OCI-LY7 (cell line): ENCODE measurements around the gene NGEF. TPM values are rescaled to one million over a fixed set of nuclear protein-coding genes. Genes with fewer than 3 reads are reported as not detected.

ENCODE experiments used
- BruUV-seq: library from RNA; stranded (reverse); fragments of 400-500 nt; replicated peaks from 2 replicates; lab custom pipeline; 2021; lab: Mats Ljungman, UMichigan
- CTCF ChIA-PET: fragments of 300-600 bp; sonication (Branson Sonifier 250); formaldehyde crosslinking; loops from one replicate; lab custom pipeline; 2022; ENCODE audit warnings: antibody characterized with exemption; ENCODE audit not compliant: unreplicated experiment; lab: Charles Lee
- POLR2A ChIA-PET: fragments of 300-600 bp; sonication (Branson Sonifier 250); formaldehyde crosslinking; loops from one replicate; lab custom pipeline; 2022; ENCODE audit warnings: antibody characterized with exemption; lab: Charles Lee
- DNase-seq: peaks from one replicate; pipeline ENCODE4 v3.0.0-alpha.2; 2015; ENCODE audit warnings: low spot score
- H2AFZ ChIP-seq: fragments of 200-600 bp; sonication (generic), shearing (Covaris generic); 2 replicates; pipeline ENCODE4 v1.6.1; 2014; ENCODE audit warnings: mild to moderate bottlenecking, antibody characterized with exemption, low read length, moderate library complexity
- H3K27ac ChIP-seq: fragments of 200-600 bp; sonication (generic); 2 replicates; pipeline ENCODE4 v1.5.1; 2014; ENCODE audit warnings: mixed run types, low read depth, mild to moderate bottlenecking, moderate library complexity, low read length, inconsistent platforms; ENCODE audit not compliant: poor library complexity, severe bottlenecking
- H3K36me3 ChIP-seq: fragments of 200-600 bp; sonication (generic); 2 replicates; pipeline ENCODE4 v1.6.1; 2014; ENCODE audit warnings: mild to moderate bottlenecking, antibody characterized with exemption, low read length, moderate library complexity, mixed read lengths; ENCODE audit not compliant: insufficient read depth
- H3K4me1 ChIP-seq: fragments of 200-600 bp; sonication (generic); 2 replicates; pipeline ENCODE4 v1.5.1; 2014; ENCODE audit warnings: mild to moderate bottlenecking, low read length; ENCODE audit not compliant: insufficient read depth, poor library complexity, severe bottlenecking
- H3K4me2 ChIP-seq: fragments of 200-600 bp; sonication (generic); 2 replicates; pipeline ENCODE4 v1.6.1; 2014; ENCODE audit warnings: mild to moderate bottlenecking, low read length
- H3K4me3 ChIP-seq: fragments of 200-600 bp; sonication (generic); 2 replicates; pipeline ENCODE4 v1.5.1; 2014; ENCODE audit warnings: mild to moderate bottlenecking, low read depth, low read length; ENCODE audit not compliant: poor library complexity, severe bottlenecking
- H3K79me2 ChIP-seq: fragments of 200-600 bp; sonication (generic); 2 replicates; pipeline ENCODE4 v1.6.1; 2016; ENCODE audit warnings: low read depth, mild to moderate bottlenecking, low read length, moderate library complexity, mixed read lengths; ENCODE audit not compliant: insufficient read depth
- H3K9me2 ChIP-seq: fragments of 200-600 bp; sonication (generic); 2 replicates; pipeline ENCODE4 v1.6.1; 2016; ENCODE audit warnings: mild to moderate bottlenecking, low read length, mixed read lengths; ENCODE audit not compliant: insufficient read depth
- H3K9me3 ChIP-seq: fragments of 200-600 bp; sonication (generic); 2 replicates; pipeline ENCODE4 v1.6.1; 2014; ENCODE audit warnings: mild to moderate bottlenecking, mixed run types, low read length, mixed read lengths
- H4K20me1 ChIP-seq: fragments of 200-600 bp; sonication (generic); 2 replicates; pipeline ENCODE4 v1.6.1; 2014; ENCODE audit warnings: mild to moderate bottlenecking, antibody characterized with exemption, low read length, moderate library complexity, mixed read lengths; ENCODE audit not compliant: insufficient read depth
- EZH2phosphoT487 ChIP-seq: fragments of 200-600 bp; sonication (generic); IDR thresholded peaks from 2 replicates; pipeline ENCODE4 v1.6.1; 2018; ENCODE audit warnings: low read depth, borderline replicate concordance, mild to moderate bottlenecking, mixed run types, antibody characterized with exemption, low read length, moderate library complexity, mixed read lengths
- intact Hi-C: fragments of 100-400 bp; cut with micrococcal nuclease; formaldehyde crosslinking; loops from one replicate; pipeline ENCODE4 v1.10.0; 2022; ENCODE audit not compliant: unreplicated experiment
- total RNA-seq, 2 experiments: library from RNA; depleted of rRNA in 1 of 2; stranded (reverse); fragments of >200 nt in 1 of 2; shearing (Covaris generic) in 1 of 2; gene quantifications; 2 replicates each; pipeline ENCODE4 v1.2.3, GENCODE V29; 2014 to 2022
- TF ChIP-seq, protein P1 (sequence below): fragments of 200-600 bp; sonication (generic); conservative IDR thresholded peaks from 2 replicates; pipeline ENCODE4 v1.5.1; 2014; ENCODE audit warnings: mild to moderate bottlenecking, antibody characterized with exemption, low read length, moderate library complexity, mixed read lengths

Gene NGEF
- total RNA-seq, 2 experiments from 2014 or later, result 0.82 TPM; not detected in 1

DNA sequence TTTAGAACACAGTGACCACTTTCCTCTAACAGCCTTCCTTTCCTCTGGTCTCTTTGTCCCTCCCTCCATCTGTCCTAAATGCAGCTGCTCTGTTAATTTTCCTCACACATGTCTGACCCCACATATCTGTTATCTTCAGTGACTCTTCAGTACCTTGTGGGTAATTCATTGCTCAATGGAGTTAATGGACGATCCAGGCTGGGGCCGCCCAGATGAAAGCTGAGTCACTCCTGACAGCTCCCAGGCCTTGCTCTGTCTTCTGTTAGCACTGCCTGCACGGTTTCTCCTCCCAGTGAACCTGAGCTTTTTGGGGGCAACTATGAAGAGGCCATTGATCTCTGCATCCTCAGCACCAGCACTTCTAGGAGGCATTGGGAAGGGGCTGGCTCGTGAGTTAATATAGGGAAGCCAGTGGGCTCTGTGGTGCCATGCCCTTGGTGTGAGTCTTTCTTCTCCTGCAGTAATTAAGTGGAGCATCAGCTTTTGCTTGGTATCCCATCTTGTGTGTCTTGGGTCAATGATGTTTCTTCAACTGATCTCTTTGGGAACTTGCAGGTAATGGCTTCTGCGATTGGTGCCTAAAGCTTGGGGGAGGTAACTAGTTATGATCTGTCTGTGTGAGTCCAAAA, 75.7 kb downstream of the NGEF start:
- CTCF ChIA-PET, result interaction anchor here (0.5 kb wide), 1 partner anchor 23 kb away, joined by 4 read pairs; no protein-coding TSS in a partner anchor
- H2AFZ ChIP-seq, result no peak overlapping the region
- TF ChIP-seq, protein P1, sequence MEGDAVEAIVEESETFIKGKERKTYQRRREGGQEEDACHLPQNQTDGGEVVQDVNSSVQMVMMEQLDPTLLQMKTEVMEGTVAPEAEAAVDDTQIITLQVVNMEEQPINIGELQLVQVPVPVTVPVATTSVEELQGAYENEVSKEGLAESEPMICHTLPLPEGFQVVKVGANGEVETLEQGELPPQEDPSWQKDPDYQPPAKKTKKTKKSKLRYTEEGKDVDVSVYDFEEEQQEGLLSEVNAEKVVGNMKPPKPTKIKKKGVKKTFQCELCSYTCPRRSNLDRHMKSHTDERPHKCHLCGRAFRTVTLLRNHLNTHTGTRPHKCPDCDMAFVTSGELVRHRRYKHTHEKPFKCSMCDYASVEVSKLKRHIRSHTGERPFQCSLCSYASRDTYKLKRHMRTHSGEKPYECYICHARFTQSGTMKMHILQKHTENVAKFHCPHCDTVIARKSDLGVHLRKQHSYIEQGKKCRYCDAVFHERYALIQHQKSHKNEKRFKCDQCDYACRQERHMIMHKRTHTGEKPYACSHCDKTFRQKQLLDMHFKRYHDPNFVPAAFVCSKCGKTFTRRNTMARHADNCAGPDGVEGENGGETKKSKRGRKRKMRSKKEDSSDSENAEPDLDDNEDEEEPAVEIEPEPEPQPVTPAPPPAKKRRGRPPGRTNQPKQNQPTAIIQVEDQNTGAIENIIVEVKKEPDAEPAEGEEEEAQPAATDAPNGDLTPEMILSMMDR, result no peak
- no peak for TF ChIP-seq EZH2phosphoT487

DNA sequence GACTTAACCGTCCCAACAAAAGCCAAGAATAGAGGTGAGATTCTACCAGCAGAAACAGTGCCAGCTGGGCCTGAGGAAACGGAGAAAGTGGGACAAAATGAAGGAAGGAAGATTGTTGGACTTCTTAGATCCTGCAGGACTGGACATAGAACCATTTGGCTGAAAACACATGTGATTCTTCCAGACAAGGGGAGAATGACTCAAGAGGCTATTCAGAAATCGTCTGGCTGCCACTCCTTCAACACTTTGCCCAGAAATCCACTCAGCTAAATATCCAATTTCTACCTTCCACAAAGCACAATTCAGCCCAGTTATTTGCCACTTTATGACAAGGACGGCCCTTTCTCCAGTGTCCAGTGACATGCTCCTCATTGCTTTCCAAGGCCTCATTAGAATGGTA, 81.4 kb downstream of the NGEF start:
- no peak for DNase-seq
- Histone ChIP-seq H3K9me2 (no peaks in the 10 kb centered on the region), H3K4me1 (no peaks in the 10 kb centered on the region), H3K27ac (no peak overlapping the region), H3K36me3 (no peaks in the 10 kb centered on the region), H3K4me2 (no peak overlapping the region), H3K4me3 (no peak overlapping the region), H3K9me3 (no peaks in the 10 kb centered on the region), H3K79me2 (no peaks in the 10 kb centered on the region), H2AFZ (no peak overlapping the region), H4K20me1 (no peaks in the 10 kb centered on the region)
- no TSS peak for BruUV-seq
- intact Hi-C loops, result loop anchor here (10.0 kb wide), 1 partner anchor 63 kb away; no protein-coding TSS in a partner anchor
- TF ChIP-seq EZH2phosphoT487, result no peak
- TF ChIP-seq, protein P1, result no peak
- CTCF ChIA-PET, result no interaction called here
- POLR2A ChIA-PET, result interaction anchor here (0.6 to 0.7 kb wide), 2 partner anchors 26 to 338 kb away, joined by 3 to 5 read pairs; no protein-coding TSS in a partner anchor

More for the DNA sequence above, 75.7 kb downstream of the NGEF start:
- Histone ChIP-seq H3K27ac (no peak overlapping the region), H3K4me2 (no peak overlapping the region), H3K4me3 (no peak overlapping the region), H4K20me1 (no peaks in the 10 kb centered on the region), H3K36me3 (no peaks in the 10 kb centered on the region), H3K79me2 (no peaks in the 10 kb centered on the region), H3K4me1 (no peaks in the 10 kb centered on the region), H3K9me3 (no peaks in the 10 kb centered on the region), H3K9me2 (no peaks in the 10 kb centered on the region)
- BruUV-seq, result no TSS peak
- DNase-seq, result no peak
- intact Hi-C loops, result loop anchor here (5.0 to 10.0 kb wide), 2 partner anchors 57 to 790 kb away; partner anchors contain the start of gene UGT1A3
- POLR2A ChIA-PET, result no interaction called here

DNA sequence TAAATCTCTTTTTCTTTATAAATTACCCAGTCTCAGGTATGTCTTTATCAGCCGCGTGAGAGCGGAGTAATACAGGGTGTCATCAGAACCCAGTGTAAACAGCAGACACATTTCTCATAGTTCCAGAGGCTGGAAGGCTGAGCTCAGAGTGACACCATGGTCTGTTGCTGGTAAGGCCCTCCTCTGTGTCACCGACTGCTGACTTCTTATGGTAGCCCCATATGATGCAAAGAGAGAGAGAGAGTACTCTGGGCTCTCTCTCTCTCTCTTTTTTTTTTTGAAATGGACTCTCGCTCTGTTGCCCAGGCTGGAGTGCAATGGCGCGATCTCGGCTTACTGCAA, 83.0 kb downstream of the NGEF start:
- Histone ChIP-seq H3K36me3 (no peaks in the 10 kb centered on the region), H4K20me1 (no peaks in the 10 kb centered on the region), H3K9me2 (no peaks in the 10 kb centered on the region), H3K27ac (no peak overlapping the region), H2AFZ (no peak overlapping the region), H3K4me1 (no peaks in the 10 kb centered on the region), H3K4me2 (no peak overlapping the region), H3K4me3 (no peak overlapping the region), H3K79me2 (no peaks in the 10 kb centered on the region), H3K9me3 (no peaks in the 10 kb centered on the region)
- POLR2A ChIA-PET, result no interaction called here
- no TSS peak for BruUV-seq
- intact Hi-C loops, result loop anchor here (10.0 kb wide), 1 partner anchor 65 kb away; no protein-coding TSS in a partner anchor
- CTCF ChIA-PET, result no interaction called here
- DNase-seq, result no peak
- TF ChIP-seq, protein P1, result no peak
- TF ChIP-seq EZH2phosphoT487, result no peak
